ENCODE measurements around the gene ZNF578. TPM values are rescaled to one million over a fixed set of nuclear protein-coding genes. Genes with fewer than 3 reads are reported as not detected.
A peak's percentile ranks its signal among the peaks of the same experiment; 100 is the strongest.

Gene ZNF578
- total and polyA plus RNA-seq, 2 donors (not counting 1 experiment from before 2014, with no cell fraction given) = 1.8 to 9.6 TPM

DNA sequence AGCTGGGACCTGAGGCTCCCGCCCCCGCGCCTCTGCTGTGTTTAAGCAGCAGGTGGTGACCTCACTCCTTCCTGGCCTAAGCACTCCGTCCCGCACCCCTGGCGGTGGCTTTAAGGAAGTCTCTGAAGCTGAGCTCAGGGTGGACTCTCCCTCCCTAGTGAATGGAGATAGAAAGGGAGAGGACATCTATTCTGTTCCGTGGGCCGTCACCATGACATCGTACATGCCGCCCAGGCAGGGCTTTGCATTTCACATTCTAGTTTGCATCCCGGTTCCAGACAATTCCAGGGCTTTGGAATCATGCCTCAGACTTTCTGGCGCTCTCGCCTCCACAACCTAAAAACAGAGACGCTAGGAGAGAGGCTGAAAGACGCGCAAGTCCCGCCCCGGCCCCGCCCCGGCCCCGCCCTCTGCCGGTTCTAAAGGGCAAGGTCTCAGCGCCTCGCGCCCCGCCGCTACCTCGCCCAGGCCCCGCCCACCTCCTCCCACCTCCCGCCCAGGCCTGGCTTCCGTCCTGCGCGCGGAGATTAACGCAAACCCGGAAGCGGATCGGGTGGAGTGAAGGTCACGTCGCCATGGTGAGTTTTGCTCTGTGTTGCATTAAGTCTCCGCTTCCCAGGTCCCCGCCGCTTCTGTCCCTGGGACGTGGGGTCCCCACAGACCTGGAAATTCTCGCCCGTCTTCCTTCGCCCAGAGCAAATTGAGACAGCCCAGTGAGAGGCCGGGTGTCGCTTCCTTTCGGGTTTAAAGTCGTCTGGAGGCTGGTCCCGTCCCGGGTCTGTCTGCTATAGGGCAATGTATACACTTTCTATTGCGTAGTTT is 74.0 kb downstream of the ZNF578 start, which contains the start of gene ZNF808:
Gene ZNF808 (plus strand): TSS at position 535 of the 822 bp plus-strand sequence. CDS start 15,617 bp downstream, outside the sequence.
- peak within 1 kb of the TSS; percentile 95 for H2AFZ ChIP-seq (ENCODE audit: low read length)
- H4K20me1 ChIP-seq (ENCODE audit: control insufficient read depth, extremely low read depth, insufficient read depth, low read length) = no peaks in the 10 kb centered on the region
- no peaks in the 10 kb centered on the region for H3K36me3 ChIP-seq (ENCODE audit: control insufficient read depth, insufficient read depth, low read length)
- peak within 1 kb of the TSS; percentile 87 for H3K9ac ChIP-seq (ENCODE audit: insufficient read depth, low read length)
- peaks cover 6% of the 10 kb centered on the region for H3K79me2 ChIP-seq (ENCODE audit: control insufficient read depth, insufficient read depth, low read length)
- peak within 1 kb of the TSS; percentile 97 for H3K4me2 ChIP-seq (ENCODE audit: extremely low read depth, insufficient read depth, low read length)
- H3K4me3 ChIP-seq (replicated peaks in 1 of 4; ENCODE audit: control extremely low read depth in 1 of 4, insufficient read depth in 1 of 4, low read depth in 3 of 4, low read length in 4 of 4) = peak within 1 kb of the TSS; percentile 64 to 85 (median 74)
- no peaks in the 10 kb centered on the region for H3K9me3 ChIP-seq (ENCODE audit: control insufficient read depth, insufficient read depth, low read depth, low read length)
- H3K27ac ChIP-seq (ENCODE audit: insufficient read depth, low read length) = peak within 1 kb of the TSS; percentile 83
- peak; percentile 89 to 92 for DNase-seq (ENCODE audit: low read depth in 2 of 2)
- peaks cover 2% of the 10 kb centered on the region for H3K4me1 ChIP-seq (ENCODE audit: control insufficient read depth, extremely low read depth, insufficient read depth, low read length)
- peak; percentile 65 to 72 for TF ChIP-seq CTCF (conservative IDR thresholded peaks at IDR 0.05 in 1 of 2, IDR thresholded peaks at IDR 0.05 in 1 of 2; ENCODE audit: low read depth in 1 of 2, low read length in 2 of 2)
- TF ChIP-seq EZH2 (IDR thresholded peaks at IDR 0.05; ENCODE audit: low read length, missing control alignments) = no peak
- H3K27me3 ChIP-seq (ENCODE audit: control insufficient read depth, insufficient read depth, low read length) = no peaks in the 10 kb centered on the region

DNA sequence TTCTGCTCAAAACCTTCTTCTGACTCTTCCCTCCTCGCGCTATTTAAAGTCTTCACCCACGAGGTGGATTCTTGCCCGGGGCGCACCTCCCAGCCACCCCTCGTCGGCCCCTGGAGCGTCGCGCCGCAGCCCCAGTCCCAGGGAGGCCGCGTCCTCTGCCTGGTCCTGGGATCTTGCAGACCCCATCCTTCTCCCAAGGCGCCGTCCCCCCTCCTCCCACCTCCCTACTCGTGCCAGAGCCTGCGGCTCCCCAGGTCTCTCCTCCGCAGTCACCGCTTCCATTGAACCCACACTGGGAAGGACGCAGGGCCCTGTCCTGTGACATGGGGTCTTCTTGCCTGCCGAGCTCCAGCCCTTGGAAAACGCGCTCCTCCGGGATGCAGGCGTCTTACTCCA is 74.6 kb downstream of the ZNF578 start:
- Histone ChIP-seq H3K4me1 (ENCODE audit: control insufficient read depth, extremely low read depth, insufficient read depth, low read length) (peaks cover 2% of the 10 kb centered on the region), H4K20me1 (ENCODE audit: control insufficient read depth, extremely low read depth, insufficient read depth, low read length) (no peaks in the 10 kb centered on the region), H3K27ac (ENCODE audit: insufficient read depth, low read length) (peak overlapping the region; percentile 83), H3K79me2 (ENCODE audit: control insufficient read depth, insufficient read depth, low read length) (peaks cover 6% of the 10 kb centered on the region), H3K4me3 (replicated peaks in 1 of 4; ENCODE audit: control extremely low read depth in 1 of 4, insufficient read depth in 1 of 4, low read depth in 3 of 4, low read length in 4 of 4) (peak overlapping the region; percentile 64 to 85 (median 74)), H3K4me2 (ENCODE audit: extremely low read depth, insufficient read depth, low read length) (peak overlapping the region; percentile 97), H2AFZ (ENCODE audit: low read length) (peak overlapping the region; percentile 85), H3K9me3 (ENCODE audit: control insufficient read depth, insufficient read depth, low read depth, low read length) (no peaks in the 10 kb centered on the region), H3K36me3 (ENCODE audit: control insufficient read depth, insufficient read depth, low read length) (no peaks in the 10 kb centered on the region), H3K27me3 (ENCODE audit: control insufficient read depth, insufficient read depth, low read length) (no peaks in the 10 kb centered on the region), H3K9ac (ENCODE audit: insufficient read depth, low read length) (peak overlapping the region; percentile 87)
- DNase-seq (ENCODE audit: low read depth in 2 of 2) = peak; percentile 2
- TF ChIP-seq EZH2 (IDR thresholded peaks at IDR 0.05; ENCODE audit: low read length, missing control alignments) (no peak), CTCF (conservative IDR thresholded peaks at IDR 0.05 in 1 of 2, IDR thresholded peaks at IDR 0.05 in 1 of 2; ENCODE audit: low read depth in 1 of 2, low read length in 2 of 2) (no peak)

DNA sequence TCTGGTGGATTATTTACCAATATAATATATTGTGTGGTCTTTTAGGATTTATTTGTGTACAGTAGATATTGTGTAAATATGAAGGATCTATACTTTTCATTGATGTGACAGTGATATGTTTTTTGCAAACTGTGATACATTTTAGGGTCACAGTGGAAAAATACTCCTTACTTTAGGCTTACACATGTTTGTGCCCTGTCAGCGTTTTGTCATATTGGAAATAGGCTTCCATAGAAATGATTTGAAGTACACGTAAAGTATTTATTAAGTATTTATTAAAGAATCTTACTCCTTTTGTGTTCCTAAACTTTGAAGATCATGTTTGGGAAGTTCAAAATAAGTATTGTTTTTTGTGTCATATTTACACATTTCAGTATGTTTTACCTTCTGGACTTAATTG is 79.1 kb downstream of the ZNF578 start:
- no peak for DNase-seq (ENCODE audit: low read depth in 2 of 2)
- H4K20me1 ChIP-seq (ENCODE audit: control insufficient read depth, extremely low read depth, insufficient read depth, low read length) = no peaks in the 10 kb centered on the region
- H3K79me2 ChIP-seq (ENCODE audit: control insufficient read depth, insufficient read depth, low read length) = peaks cover 6% of the 10 kb centered on the region
- TF ChIP-seq EZH2 (IDR thresholded peaks at IDR 0.05; ENCODE audit: low read length, missing control alignments) (no peak), CTCF (conservative IDR thresholded peaks at IDR 0.05 in 1 of 2, IDR thresholded peaks at IDR 0.05 in 1 of 2; ENCODE audit: low read depth in 1 of 2, low read length in 2 of 2) (no peak)
- no peaks in the 10 kb centered on the region for H3K9me3 ChIP-seq (ENCODE audit: control insufficient read depth, insufficient read depth, low read depth, low read length)
- no peaks in the 10 kb centered on the region for H3K27me3 ChIP-seq (ENCODE audit: control insufficient read depth, insufficient read depth, low read length)
- H3K4me3 ChIP-seq (replicated peaks in 1 of 4; ENCODE audit: control extremely low read depth in 1 of 4, insufficient read depth in 1 of 4, low read depth in 3 of 4, low read length in 4 of 4) = no peak overlapping the region
- H3K4me1 ChIP-seq (ENCODE audit: control insufficient read depth, extremely low read depth, insufficient read depth, low read length) = peaks cover 2% of the 10 kb centered on the region
- H3K4me2 ChIP-seq (ENCODE audit: extremely low read depth, insufficient read depth, low read length) = no peak overlapping the region
- H3K9ac ChIP-seq (ENCODE audit: insufficient read depth, low read length) = no peak overlapping the region
- no peak overlapping the region for H2AFZ ChIP-seq (ENCODE audit: low read length)
- no peaks in the 10 kb centered on the region for H3K36me3 ChIP-seq (ENCODE audit: control insufficient read depth, insufficient read depth, low read length)
- H3K27ac ChIP-seq (ENCODE audit: insufficient read depth, low read length) = no peak overlapping the region
